ENCODE measurements around the gene CBX7.
"Not testable (repeated sequence)": the region's sequence is repeated elsewhere in the genome, so short reads cannot be mapped to it uniquely, and the experiment has no call there.

Gene CBX7

DNA sequence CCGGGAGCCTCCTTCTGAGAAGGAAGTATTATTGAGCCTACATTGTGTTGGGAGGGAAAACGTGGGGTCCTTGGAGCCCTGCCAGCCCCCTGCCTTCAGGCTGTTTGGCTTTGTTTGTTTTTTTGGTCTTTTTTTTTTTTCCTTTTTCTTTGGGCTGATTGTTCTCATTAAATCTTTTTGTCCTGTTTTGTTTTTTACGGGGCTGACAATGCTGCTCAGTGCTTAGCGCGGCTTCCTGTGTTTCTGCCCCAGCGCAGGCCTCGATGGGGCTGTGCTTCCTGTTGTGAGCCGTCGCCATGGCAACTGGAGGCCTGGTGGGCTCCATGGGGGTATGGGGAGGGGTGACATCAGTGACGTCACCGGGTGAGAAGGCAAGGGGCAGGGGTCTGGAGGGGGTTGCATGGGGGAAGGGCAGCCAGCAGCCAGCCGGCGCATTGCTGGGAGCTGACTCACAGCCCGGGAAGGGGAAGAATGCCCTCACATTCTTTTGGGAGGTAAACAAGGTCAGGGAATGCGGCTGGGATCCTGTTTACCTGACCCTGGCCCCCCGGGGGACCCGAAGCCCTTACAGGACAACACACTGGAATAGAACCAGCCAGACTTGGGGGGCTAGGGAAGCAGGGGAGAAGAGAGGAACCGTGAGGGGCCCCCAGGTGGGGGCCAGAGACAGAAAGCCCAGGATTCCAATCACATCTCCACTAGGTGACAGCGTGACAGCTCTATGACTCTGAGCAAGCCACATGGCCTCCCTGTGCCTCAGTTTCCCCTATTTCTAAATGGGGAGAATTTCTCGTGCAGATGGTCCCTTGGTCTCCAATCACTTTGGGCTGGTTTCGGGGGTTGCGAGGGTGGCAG, 22.2 kb upstream of the CBX7 start:
- no peak overlapping the region for H3K4me3 ChIP-seq (ENCODE audit: low read depth, low read length)

DNA sequence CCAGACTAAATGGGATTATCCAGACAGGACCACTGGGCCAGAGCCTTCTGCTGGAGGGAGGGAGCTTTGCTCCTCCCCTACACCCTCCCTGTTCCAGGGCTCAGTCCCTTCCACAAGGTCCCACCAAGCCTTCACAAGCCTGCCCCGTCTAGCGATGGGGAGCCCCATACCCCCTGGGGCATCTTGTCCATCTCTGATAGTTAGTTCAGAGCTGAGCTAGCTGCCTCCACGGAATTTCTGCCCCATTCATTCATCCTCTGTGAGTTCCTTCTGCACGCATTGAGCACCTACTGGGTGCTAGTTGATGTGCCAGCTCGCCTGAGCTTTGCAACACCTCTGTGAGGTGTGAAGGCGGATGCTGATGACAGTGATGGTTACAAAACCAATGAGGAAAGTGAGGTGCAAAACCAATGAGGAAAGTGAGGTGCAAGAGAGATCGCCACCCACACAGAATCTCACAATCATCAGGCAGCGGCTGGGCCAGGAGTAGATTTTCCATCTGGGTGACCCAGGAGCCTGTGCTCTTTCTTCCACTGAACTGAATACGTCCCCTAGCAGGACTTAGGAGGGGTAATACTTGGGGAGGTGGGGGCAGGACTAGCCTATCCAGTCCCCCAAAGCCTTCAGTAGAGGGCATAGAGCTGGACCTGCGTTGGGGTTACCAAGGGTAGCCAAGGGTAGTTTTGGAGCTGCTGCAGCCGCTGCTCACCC, 21.5 kb upstream of the CBX7 start:
- no peak overlapping the region for H3K4me3 ChIP-seq (ENCODE audit: low read depth, low read length)

DNA sequence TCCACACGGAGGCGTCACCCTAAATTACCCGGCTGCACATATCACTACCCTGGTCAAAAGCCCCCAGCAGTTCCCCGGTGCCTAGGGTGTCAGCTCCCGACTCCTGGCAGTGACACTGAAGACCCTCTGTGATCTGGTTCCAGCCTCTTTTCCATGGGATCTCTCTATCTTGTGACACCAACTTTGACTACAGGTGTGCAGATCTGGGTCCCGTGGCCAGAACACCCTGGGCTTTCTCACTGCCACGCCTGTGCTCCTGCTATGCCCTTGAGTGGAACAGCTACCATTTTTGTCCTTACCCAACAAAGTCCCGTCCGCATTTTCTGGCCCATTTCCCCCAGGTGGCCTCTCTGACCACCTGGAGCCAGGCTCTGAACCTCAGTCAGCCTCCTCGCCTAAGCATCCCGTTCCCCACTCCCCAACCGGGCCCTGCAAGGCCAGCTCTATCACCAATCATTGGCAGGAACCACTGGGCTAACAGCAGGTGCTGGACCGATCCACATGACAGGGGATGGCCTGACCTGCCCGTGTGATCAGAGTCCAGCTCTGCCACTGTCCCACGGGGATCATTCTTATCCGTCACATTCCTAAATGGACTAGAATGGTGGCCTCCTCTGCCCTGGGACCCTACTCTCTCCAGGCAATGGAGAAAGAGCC, 20.7 kb upstream of the CBX7 start:
- H3K4me3 ChIP-seq (ENCODE audit: low read depth, low read length), result no peak overlapping the region

DNA sequence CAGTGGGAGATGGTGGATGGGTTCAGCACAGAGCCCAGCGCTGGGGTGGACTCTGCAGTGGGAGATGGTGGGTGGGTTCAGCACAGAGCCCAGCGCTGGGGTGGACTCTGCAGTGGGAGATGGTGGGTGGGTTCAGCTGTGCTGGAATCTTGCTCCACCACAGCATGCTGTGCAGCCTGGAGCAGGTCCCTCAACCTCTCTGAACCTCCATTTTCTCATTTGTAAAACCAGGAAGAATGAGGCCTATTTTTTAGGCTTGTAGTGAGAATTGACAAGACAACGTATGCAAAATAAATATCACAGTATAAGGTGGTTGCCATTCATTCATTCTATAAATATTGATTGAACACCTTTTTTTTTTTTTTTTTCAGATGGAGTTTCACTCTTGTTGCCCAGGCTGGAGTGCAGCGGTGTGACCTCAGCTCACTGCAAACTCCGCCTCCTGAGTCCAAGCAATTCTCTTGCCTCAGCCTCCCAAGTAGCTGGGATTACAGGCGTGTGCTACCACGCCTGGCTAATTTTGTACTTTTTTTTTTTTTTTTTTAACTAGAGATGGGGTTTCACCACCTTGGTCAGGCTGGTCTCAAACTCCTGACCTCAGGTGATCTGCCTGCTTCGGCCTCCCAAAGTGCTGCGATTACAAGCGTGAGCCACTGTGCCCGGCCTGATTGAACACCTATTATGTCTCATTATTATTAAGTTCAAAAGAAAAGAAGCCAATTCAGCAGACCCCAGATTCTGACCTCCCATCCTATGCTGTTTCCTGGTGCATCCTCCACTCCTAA, 20.0 kb upstream of the CBX7 start:
- not testable (repeated sequence) for H3K4me3 ChIP-seq (ENCODE audit: low read depth, low read length)

DNA sequence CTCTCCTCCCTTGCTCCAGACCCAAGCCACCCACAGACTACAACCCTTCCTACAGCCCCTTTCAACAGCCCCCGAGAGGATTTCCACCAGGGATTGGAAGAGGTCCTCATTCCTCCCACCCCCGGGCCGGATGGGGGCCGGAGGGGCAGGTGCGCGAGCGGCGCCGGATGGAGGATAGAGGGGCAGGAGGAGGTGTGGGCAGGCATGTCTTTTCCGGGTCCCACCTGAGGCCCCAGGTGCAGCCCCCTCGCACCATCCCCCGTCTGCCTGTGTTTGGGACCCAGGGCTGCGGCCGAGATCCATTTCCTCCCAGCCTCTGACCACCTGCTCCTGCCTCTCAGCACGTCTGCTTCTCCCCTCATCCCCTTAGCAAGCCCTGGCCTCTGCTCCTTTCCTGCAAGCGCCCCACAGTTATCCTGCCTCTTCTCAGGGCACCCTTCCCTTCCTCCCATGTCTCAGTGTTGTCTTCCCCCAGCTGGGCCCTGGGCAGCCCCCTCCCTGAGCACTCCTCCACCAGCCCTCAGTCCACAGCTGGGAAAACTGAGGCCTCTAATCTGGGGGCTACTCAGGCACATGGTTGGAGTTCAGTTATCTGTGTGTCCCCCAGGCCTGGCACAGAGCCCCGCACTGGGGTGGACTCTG, 19.3 kb upstream of the CBX7 start:
- H3K4me3 ChIP-seq (ENCODE audit: low read depth, low read length), result no peak overlapping the region

DNA sequence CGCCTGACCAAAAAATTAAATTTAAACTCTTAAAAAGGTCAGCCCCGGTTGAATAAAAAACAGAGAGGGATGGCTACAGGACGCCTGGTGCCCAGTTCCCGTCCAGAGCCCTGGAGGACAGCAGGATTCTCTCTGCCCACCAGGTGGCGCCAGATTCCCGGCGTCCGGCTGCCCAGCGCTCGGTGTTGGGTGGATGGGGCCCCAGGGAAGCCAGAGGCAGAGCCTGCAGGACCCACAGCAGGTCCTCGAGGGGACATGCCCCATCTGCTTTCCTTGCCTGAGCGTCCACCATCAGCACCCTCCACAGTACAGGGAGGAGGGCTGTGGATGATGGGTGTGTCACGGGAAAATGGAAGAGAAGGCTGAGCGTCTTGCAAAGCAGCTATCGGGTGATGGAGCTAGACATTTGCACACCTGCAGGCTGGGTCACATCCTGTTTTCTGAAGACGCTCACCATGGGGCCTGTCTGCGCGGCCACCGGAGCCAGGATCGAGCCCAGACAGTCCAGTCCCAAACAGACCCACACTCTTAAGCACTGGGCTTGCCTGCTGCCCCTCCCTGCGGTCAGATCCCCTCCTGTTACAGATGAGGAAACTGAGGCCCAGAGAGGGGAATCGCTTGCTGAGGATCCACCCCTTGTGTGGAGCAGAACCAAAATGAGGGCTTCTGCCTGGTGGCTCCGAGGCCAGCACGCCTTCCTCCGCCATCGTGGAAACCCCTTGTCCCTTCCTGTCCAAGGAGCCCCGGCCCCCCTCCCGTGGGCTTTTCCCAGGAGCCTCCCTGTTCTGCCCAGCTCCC, 18.5 kb upstream of the CBX7 start:
- no peak overlapping the region for H3K4me3 ChIP-seq (ENCODE audit: low read depth, low read length)

DNA sequence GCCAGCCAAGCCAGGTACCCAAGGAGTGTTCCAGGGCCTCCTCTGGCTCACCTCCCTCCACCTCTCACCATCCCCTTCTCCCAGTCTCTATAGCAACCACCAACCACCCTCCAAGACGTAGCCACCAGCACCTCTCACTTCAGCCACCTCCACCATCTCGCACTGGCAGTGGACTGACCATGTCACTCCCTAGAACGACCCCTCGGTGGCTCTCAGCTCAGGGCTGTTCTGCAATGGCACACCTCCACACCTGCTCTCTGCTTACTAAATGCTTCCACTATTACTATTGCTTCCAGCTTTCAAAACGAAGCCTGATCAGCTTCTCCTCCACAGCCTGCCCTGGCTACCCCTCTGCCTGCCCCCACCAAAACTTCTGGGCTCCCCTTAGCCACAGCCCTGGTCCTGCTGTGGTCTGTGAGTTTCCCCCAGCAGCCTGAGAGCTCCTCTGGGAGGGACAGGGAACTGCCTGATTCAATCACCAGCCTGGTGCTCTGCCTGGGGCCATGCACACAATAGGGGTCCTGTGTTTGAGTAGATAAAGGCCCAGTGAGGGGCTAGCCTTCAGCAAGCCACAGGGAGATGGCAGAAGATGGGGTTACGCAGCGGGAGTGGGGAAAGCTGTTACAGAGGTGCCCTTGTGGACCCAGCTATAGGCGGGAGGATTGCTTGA, 17.5 kb upstream of the CBX7 start:
- no peak overlapping the region for H3K4me3 ChIP-seq (ENCODE audit: low read depth, low read length)

DNA sequence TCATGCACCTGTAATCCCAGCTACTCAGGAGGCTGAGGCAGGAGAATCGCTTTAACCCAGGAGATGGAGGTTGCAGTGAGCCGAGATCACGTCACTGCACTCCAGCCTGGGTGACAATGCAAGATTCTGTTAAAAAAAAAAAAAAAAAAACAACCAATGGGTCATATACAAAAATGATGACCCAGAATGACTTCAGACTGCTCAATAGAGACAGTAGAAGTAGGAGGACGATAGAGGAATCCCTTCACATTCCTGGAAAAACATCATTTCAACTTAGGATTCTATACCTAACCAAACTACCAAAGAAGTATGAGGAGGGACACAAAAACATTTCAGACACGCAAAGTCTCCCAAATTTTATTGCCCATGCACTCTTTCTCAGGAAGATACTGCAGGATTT, 14.1 kb upstream of the CBX7 start:
- H3K4me3 ChIP-seq (ENCODE audit: low read depth, low read length), result no peak overlapping the region

DNA sequence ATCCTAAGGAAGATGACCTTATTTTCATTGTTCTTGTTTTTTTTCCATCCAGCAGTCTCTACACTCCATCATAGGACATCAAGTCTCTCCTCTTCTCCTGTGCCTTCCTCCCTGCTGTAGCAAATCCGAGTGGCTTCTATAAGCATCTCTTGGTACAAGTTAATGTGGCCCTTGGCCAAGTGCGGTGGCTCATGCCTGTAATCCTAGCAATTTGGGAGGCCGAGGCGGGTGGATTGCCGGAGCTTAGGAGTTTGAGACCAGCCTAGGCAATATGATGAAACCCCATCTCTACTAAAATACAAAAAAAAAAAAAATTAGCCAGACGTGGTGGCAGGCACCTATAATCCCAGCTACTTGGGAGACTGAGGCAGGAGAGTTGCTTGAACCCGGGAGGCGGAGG, 3.6 kb upstream of the CBX7 start:
- H3K4me3 ChIP-seq (ENCODE audit: low read depth, low read length), result not testable (repeated sequence)

DNA sequence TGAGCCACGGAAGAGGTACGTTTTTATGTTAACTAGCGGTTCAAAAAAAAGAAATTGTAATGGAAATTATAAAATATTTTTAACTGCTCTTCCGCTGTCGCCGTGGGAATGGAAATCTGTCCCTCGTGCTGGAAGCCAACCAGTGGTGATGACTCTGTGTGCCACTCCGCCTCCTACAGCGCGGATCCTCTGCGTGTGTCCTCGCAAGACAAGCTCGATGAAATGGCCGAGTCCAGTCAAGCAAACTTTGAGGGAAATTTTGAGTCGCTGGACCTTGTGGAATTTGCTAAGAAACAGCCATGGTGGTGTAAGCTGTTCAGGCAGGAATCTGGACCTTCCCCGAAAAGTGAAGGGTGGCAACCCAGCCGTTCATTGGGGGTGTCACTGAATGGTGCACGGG, 2.9 kb upstream of the CBX7 start:
- no peak overlapping the region for H3K4me3 ChIP-seq (ENCODE audit: low read depth, low read length)

DNA sequence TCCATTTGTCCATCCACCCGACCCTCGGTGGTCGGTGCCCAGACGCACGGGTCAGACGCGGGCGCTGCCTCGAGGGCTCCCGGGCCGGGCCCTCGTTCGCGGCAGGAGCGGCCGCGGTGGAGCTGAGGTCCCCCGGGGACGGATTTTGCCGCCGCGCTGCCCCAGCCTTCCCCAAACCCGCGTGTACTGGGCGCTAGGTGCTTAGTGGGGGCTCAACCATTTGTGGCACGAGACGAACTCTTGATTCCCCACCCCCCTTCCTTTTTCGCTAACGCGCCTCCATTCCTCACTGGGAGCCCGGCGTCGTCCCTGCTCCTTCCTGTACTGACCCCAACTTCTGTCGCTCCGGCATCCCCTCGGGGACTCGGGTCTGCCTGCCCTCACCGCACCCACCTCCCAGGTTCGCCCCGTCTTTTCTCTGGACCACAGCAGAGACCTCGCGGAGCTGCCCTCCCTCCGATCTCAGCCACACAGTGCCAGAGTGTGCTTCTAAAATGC, 789 bp upstream of the CBX7 start:
- H3K4me3 ChIP-seq (ENCODE audit: low read depth, low read length), result peak overlapping the region; percentile 43

DNA sequence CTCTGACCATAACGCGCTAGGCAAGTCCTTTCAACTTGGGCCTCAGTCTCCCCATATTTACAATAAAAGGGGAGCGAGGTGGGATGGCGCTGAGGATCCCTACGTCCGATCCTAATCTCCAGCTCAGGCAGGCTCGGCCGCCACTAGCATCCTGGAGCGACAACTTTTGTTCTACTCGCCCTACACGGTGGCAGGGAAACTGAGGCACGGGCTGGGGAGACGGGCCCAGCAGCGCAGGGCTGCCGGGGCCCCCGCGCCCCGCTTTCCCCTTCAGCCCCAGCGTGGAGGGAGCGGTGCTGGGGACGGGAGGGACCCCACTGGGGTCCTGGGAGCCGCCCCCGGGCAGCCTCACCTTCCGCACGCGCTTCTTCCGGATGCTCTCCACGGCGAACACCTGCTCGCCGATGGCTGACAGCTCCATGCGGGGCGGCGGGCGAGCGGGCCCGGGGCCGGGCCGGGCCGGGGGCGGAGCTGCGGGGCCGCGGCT, 413 bp downstream of the CBX7 start:
- peak overlapping the region; percentile 39 for H3K4me3 ChIP-seq (ENCODE audit: low read depth, low read length)

DNA sequence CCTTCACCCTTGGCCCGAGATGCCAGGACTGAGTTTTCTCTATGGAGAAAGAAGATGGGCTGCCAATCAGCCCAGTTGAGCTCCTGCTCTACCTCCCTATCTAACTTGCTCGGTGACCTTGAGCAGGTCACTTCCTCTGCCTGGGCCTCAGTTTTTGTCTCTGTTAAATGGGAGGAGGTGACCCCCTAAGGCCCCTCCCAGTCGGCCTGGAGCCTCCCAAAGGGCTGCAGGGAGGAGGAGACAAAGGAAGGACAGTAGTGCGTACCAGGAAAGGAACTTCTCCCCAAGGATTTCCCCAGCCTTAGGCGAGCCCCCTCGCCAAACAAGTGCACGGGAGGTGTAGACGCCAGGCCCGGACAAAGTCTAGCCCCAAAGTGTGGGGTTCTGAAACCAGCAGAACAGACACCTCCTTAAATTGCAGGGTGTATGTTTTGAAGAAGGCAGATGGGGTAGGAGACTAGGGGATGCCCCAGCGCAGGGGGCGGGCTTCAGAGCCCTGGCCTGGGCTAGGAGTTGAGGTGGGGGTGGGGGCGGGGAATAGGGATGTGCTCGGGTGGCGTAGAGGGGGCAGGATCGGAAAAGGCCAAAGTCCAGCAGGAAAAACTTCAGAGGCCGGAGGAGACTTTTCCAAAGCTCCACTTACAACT, 1.0 kb downstream of the CBX7 start:
- H3K4me3 ChIP-seq (ENCODE audit: low read depth, low read length), result no peak overlapping the region

DNA sequence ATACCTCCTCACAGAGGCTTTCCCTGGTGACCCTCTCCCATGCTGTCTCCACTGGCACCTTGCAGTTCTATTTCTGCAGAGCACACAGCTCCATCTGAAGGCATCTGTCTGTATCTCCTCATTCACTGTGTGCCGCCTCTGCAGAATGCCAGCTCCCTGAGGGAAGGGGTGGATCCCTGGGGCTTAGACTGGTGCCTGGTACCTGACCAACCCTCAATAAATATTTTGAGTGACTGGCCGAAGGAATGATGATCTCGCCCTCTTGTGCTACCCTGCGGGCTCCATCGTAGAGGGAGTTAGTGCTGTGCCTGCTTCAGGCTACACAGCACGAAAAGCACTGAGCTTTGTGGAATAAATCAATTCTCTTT, 1.6 kb downstream of the CBX7 start:
- no peak overlapping the region for H3K4me3 ChIP-seq (ENCODE audit: low read depth, low read length)

DNA sequence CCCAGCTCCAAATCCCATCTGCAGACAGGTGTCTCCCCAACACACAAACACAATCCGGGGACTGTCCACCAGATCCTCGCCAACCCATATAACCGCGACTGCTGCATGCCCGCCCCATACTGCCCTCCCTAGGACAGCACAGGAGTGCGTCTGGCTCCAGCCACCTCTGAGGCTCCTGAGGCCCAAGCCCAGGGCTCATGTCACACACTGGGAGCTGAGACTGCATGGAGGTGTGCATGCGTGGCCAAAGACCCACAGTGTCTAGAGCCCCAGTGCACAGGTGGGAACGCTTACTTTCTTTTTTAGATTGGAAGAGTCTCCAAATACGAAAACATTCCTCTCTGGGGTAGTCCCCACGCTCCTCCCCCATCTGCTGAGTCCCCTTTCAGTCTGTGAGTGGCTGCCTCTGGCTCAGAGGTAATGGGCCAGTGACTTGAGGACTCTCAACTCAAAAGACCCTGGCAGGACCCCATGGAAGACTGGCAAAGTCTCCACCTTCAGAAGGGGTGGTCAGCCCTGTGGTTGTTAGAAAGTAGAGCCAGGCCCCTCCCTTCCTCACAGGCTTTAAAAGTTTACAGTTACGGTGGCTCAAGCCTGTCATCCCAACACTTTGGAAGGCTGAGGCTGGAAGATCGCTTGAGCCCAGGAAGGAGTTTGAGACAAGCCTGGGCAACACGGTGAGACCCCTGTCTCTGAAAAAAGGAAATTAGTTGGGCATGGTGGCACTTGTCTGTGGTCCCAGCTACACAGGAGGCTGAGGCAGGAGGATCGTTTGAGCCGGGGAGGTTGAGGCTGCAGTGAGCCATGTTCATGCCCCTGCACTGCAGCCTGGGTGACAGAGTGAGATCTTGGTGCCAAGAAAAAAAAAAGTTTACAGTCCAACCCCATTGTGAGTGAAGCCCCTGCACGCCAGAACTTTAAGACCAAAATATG, 2.3 kb downstream of the CBX7 start:
- no peak overlapping the region for H3K4me3 ChIP-seq (ENCODE audit: low read depth, low read length)

DNA sequence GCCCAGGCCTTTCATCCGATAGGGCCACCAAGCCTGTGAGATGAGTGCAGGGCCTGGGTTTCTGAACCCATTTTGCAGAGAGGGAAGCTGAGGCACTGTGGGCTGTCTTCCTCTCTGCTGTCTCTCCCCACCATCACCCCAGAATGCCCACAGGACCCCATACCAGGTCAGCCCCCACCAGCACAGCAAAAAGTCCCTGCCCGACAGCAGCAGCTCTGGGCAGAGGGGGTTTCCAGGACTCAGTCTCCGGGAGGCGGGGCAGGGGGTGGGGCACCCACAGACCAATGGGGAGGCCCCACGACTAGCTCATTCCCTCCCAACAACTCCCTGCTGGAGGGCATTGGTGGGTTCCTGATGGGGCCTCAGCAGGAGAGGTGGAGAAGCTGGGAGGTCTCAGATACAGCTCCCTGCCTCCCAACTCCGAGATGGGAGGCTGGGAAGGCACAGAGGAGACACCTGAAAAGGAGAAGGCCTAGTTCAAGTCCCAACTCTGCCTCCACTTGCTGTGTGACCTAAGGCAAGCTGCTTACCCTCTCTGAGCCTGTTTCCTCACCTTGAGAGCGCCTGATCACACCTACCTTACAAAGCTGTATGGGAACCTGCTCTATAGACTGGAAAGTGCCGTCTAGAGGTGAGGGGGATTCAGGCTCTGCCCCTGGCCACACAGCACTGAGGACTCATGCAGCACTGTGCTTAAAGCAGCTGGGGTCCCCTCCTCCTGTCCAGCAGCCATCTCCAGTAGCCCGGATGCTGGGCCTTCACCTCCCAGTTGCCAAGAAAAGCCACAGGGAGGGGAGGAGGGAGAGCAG, 3.5 kb downstream of the CBX7 start:
- no peak overlapping the region for H3K4me3 ChIP-seq (ENCODE audit: low read depth, low read length)
